ENCODE results near the gene TXNDC11. TPM values are rescaled to one million over a fixed set of nuclear protein-coding genes. Genes with fewer than 3 reads are reported as not detected.

TXNDC11 gene
- total and polyA plus RNA-seq, 2 donors (not counting 3 experiments of a cell fraction or from before 2014, with no cell fraction given): 42.5 to 66.0 TPM

- no peak overlapping the region for H3K4me3 ChIP-seq (replicated peaks in 1 of 3; ENCODE audit: insufficient read depth in 1 of 3, low read depth in 1 of 3, low read length in 3 of 3)
- H3K4me2 ChIP-seq (ENCODE audit: insufficient read depth, low read length): no peak overlapping the region
- no peak overlapping the region for H2AFZ ChIP-seq (ENCODE audit: low read depth, low read length)
- intact Hi-C loops (cut with micrococcal nuclease) (no loop called here), dilution Hi-C loops (cut with MboI; ENCODE audit: extremely low pct_ligation_motif_present, low sequenced_read_pairs) (no loop called here)
- no peaks in the 10 kb centered on the region for H3K9me3 ChIP-seq (replicated peaks; ENCODE audit: control insufficient read depth, insufficient read depth, low read length)
- H3K36me3 ChIP-seq (ENCODE audit: control insufficient read depth in 2 of 2, extremely low read depth in 1 of 2, insufficient read depth in 2 of 2, low read length in 2 of 2): peaks cover 7 to 18% of the 10 kb centered on the region in 2 experiments
- H4K20me1 ChIP-seq (replicated peaks; ENCODE audit: control insufficient read depth, extremely low read depth, insufficient read depth, low read length): no peaks in the 10 kb centered on the region
- FAIRE-seq (no peak), DNase-seq (ENCODE audit: low read depth, low spot score) (no peak)
- peaks cover 25% of the 10 kb centered on the region for H3K4me1 ChIP-seq (ENCODE audit: control insufficient read depth, extremely low read depth, insufficient read depth, low read length)
- no peaks in the 10 kb centered on the region for H3K27me3 ChIP-seq (ENCODE audit: control insufficient read depth in 2 of 2, insufficient read depth in 2 of 2, low read length in 2 of 2)
- no TSS peak for BruUV-seq (replicated peaks)
- H3K27ac ChIP-seq (ENCODE audit: insufficient read depth, low read depth, low read length): no peak overlapping the region
- TF ChIP-seq POLR2AphosphoS5 (IDR thresholded peaks at IDR 0.05; ENCODE audit: insufficient read depth, low read depth, low read length) (no peak), MAX (IDR thresholded peaks at IDR 0.05; ENCODE audit: insufficient read depth, insufficient read length) (no peak), GATA2 (IDR thresholded peaks at IDR 0.05; ENCODE audit: insufficient read depth, insufficient read length, low read depth, low read length) (no peak), POLR2A (IDR thresholded peaks at IDR 0.05; ENCODE audit: low read depth, low read length) (no peak), MYC (IDR thresholded peaks at IDR 0.05; ENCODE audit: low read depth, low read length) (no peak), CTCF (IDR thresholded peaks at IDR 0.05; ENCODE audit: extremely low read depth in 1 of 2, insufficient read depth in 1 of 2, low read depth in 1 of 2, low read length in 2 of 2) (no peak), EZH2 (IDR thresholded peaks at IDR 0.05; ENCODE audit: borderline replicate concordance, low read depth, low read length, severe bottlenecking) (no peak), FOS (IDR thresholded peaks at IDR 0.05; ENCODE audit: borderline replicate concordance, insufficient read depth, low read length) (no peak), JUN (IDR thresholded peaks at IDR 0.05; ENCODE audit: borderline replicate concordance, insufficient read depth, insufficient read length, low read depth) (no peak)
- ChIA-PET POLR2A (no interaction called here), CTCF (no interaction called here)
- H3K9me1 ChIP-seq (replicated peaks; ENCODE audit: control insufficient read depth, extremely low read depth, insufficient read depth, low read length): no peaks in the 10 kb centered on the region
- H3K79me2 ChIP-seq (ENCODE audit: control insufficient read depth, insufficient read depth, low read length): peaks cover 43% of the 10 kb centered on the region
- no peak overlapping the region for H3K9ac ChIP-seq (replicated peaks; ENCODE audit: extremely low read depth, insufficient read depth, low read length)
Measured at GRCh38 chr16:11779074-11779473, 36.4 kb upstream of the TXNDC11 start.

All from endothelial cell of umbilical vein (primary cell).